Subcutaneous adipose tissue (tissue), 4 donors: ENCODE measurements around the gene CTSC. TPM values are rescaled to one million over a fixed set of nuclear protein-coding genes. Genes with fewer than 3 reads are reported as not detected.

Source experiments
- total RNA-seq, 4 donors: library from RNA; depleted of rRNA; stranded (reverse); fragments of >200 nt; gene quantifications; one replicate each; pipeline ENCODE4 v1.1.0, GENCODE V29; 2016
- TF ChIP-seq, protein P1 (sequence below): fragments of 450-650 bp; IDR thresholded peaks from one replicate; pipeline ENCODE4 v1.5.1; 2016; ENCODE audit warnings: low read depth, mild to moderate bottlenecking, control low read depth, antibody characterized with exemption, moderate library complexity

CTSC gene
- total RNA-seq, 4 donors from 2014 or later: 58.0 to 303 (median 147) TPM

GRCh38 chr11:88305430-88305829 lies 32.1 kb downstream of the CTSC start:
- TF ChIP-seq, protein P1, sequence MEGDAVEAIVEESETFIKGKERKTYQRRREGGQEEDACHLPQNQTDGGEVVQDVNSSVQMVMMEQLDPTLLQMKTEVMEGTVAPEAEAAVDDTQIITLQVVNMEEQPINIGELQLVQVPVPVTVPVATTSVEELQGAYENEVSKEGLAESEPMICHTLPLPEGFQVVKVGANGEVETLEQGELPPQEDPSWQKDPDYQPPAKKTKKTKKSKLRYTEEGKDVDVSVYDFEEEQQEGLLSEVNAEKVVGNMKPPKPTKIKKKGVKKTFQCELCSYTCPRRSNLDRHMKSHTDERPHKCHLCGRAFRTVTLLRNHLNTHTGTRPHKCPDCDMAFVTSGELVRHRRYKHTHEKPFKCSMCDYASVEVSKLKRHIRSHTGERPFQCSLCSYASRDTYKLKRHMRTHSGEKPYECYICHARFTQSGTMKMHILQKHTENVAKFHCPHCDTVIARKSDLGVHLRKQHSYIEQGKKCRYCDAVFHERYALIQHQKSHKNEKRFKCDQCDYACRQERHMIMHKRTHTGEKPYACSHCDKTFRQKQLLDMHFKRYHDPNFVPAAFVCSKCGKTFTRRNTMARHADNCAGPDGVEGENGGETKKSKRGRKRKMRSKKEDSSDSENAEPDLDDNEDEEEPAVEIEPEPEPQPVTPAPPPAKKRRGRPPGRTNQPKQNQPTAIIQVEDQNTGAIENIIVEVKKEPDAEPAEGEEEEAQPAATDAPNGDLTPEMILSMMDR: no peak

- TF ChIP-seq, protein P1: no peak
Observed at GRCh38 chr11:88304352-88304751, 33.2 kb downstream of the CTSC start.

DNA sequence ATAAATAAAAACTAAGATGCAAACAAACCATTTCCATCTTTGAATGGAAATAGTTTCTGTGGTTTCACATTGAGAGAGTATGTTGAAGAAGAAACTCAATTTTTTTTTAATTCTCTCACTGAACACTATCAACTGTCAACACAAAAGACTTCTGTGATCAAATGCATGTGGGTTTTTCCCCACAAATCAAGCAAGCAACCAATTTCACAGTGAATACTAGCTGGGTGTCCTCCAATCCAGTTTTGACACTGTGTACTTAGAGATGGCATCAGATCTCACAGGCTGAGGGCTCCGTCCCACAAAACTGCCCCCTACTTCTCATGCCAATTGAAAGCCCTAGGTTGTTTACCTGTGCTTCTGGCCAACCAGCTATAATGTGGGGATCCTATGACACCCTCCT lies 34.5 kb downstream of the CTSC start:
- TF ChIP-seq, protein P1: no peak

DNA sequence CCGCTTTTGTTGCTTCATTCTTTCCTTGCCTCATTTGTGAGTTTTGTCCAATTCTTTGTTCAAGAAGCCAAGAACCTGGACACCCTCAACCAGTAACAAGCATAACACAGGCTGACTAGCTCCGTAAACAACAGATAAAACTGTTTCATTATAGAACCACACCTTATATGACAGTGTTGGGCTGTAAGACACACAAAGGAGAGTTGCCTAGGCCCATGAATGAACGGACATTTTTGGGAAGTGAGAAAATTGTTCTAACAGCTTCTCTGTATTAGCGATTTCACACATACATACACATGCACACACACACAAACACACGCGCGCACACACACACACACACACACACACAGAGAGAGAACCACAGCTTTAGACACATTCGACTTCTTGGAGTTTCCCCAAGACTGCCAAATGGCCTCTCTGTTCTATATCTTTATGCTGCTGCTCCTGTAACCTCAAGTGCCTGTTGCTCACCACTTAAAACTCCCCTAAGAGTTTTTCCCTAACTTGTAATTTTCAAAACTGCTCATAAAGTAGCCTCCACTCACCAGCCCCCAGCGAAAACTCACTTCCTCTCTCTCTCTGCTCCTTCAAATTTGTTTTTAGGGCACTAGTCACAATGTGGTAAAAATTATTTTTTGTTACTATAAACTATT lies 35.9 kb downstream of the CTSC start:
- TF ChIP-seq, protein P1: no peak

- TF ChIP-seq, protein P1: no peak
Observed at GRCh38 chr11:88300888-88301487, 36.5 kb downstream of the CTSC start.

DNA sequence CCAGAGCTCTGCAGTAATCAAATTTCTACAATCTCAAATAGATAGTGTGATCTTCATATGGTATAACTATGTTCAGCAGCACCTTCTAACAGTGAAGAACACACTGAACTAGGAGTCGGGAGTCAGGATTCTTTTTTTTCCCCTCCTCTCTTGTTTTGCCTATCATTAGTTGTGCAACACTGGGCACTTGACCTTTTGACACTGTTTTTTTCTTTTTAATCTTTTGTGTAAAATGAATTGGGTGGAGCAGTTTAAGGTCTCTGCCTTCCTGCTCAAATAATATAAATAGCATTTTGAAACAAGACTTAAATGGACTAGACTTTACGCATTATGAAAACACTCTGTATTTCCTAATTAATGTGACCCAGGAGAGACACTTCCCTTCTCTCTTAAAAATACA lies 39.7 kb downstream of the CTSC start:
- TF ChIP-seq, protein P1: no peak

- TF ChIP-seq, protein P1: no peak
Observed at GRCh38 chr11:88297421-88297820, 40.1 kb downstream of the CTSC start.
